K562 (cell line): ENCODE results near the gene EFCAB7. TPM values are rescaled to one million over a fixed set of nuclear protein-coding genes. Genes with fewer than 3 reads are reported as not detected.

ENCODE experiments used
- FOXA1 ChIP-seq: fragments of 450-650 bp; IDR thresholded peaks from 2 replicates; pipeline ENCODE4 v1.6.1; 2016; ENCODE audit warnings: mild to moderate bottlenecking, borderline replicate concordance
- FOXA3 ChIP-seq, 2 experiments: fragments of 450-650 bp in 1 of 2; sonication (generic) in 1 of 2; formaldehyde crosslinking; IDR thresholded peaks in 1 of 2; conservative IDR thresholded peaks in 1 of 2; 2 replicates each; pipeline versions ENCODE4 v1.4.0 to v1.8.0; 2020 to 2022; ENCODE audit warnings: mild to moderate bottlenecking in 2 of 2, missing genetic modification reagents in 1 of 2
- FUS ChIP-seq: fragments of 200-400 bp; formaldehyde crosslinking; optimal IDR thresholded peaks from 2 replicates; pipeline ENCODE3; 2017; ENCODE audit warnings: low read depth, low read length
- GATAD2B ChIP-seq: fragments of 450-650 bp; IDR thresholded peaks from 2 replicates; pipeline ENCODE4 v1.6.1; 2017; ENCODE audit warnings: mild to moderate bottlenecking, borderline replicate concordance
- HES1 ChIP-seq: fragments of 450-650 bp; IDR thresholded peaks from 2 replicates; pipeline ENCODE4 v1.6.1; 2016; ENCODE audit warnings: low read depth, mild to moderate bottlenecking, moderate library complexity
- HSF4 ChIP-seq: fragments of 250-450 bp; sonication (Bioruptor Pico); IDR thresholded peaks from 2 replicates; pipeline ENCODE4 v2.1.2; 2022; ENCODE audit warnings: mild to moderate bottlenecking, moderate library complexity, borderline replicate concordance
- ID3 ChIP-seq, 2 experiments: fragments of 250-450 bp in 1 of 2; fragments of 450-650 bp in 1 of 2; sonication (Bioruptor Pico) in 1 of 2; IDR thresholded peaks; 2 replicates each; pipeline versions ENCODE4 v1.6.1 to v1.8.0; 2016 to 2021; ENCODE audit warnings: mild to moderate bottlenecking in 2 of 2, moderate library complexity in 2 of 2, missing compliant biosample characterization in 1 of 2, missing genetic modification characterization in 1 of 2
- KAT7 ChIP-seq: sonication (generic); formaldehyde crosslinking; IDR thresholded peaks from 2 replicates; pipeline ENCODE4 v1.8.0; 2022; ENCODE audit warnings: missing genetic modification reagents, mild to moderate bottlenecking, borderline replicate concordance
- KDM1A ChIP-seq, 2 experiments: fragments of 450-650 bp; IDR thresholded peaks; 2 replicates each; pipeline ENCODE4 v1.6.1; 2016; ENCODE audit warnings: mild to moderate bottlenecking in 2 of 2
- NCOA6 ChIP-seq: fragments of 450-650 bp; IDR thresholded peaks from 2 replicates; pipeline ENCODE4 v1.6.1; 2017; ENCODE audit warnings: mild to moderate bottlenecking
- PML ChIP-seq: IDR thresholded peaks from 2 replicates; pipeline ENCODE4 v1.6.1; 2012; ENCODE audit warnings: low read length, inconsistent platforms
- PURB ChIP-seq: sonication (generic); formaldehyde crosslinking; IDR thresholded peaks from 2 replicates; pipeline ENCODE4 v1.9.0; 2021; ENCODE audit warnings: low read depth, mild to moderate bottlenecking, missing genetic modification reagents
- SP1 ChIP-seq: sonication (generic); formaldehyde crosslinking; IDR thresholded peaks from 2 replicates; pipeline ENCODE4 v1.8.1; 2022; ENCODE audit warnings: mild to moderate bottlenecking, missing genetic modification reagents
- SPI1 ChIP-seq: IDR thresholded peaks from 2 replicates; pipeline ENCODE4 v1.6.1; 2011; ENCODE audit warnings: low read depth, low read length, control low read depth, borderline replicate concordance
- TSC22D4 ChIP-seq: fragments of 450-650 bp; IDR thresholded peaks from 2 replicates; pipeline ENCODE4 v1.6.1; 2016; ENCODE audit warnings: missing genetic modification characterization, missing biosample characterization, control low read depth
- XRCC5 ChIP-seq: fragments of 200-400 bp; formaldehyde crosslinking; IDR thresholded peaks from 2 replicates; pipeline ENCODE4 v1.6.1; 2017; ENCODE audit warnings: low read depth, mild to moderate bottlenecking, low read length
- ZFX ChIP-seq: sonication (generic); formaldehyde crosslinking; IDR thresholded peaks from 2 replicates; pipeline ENCODE4 v1.8.0; 2022; ENCODE audit warnings: mild to moderate bottlenecking, missing genetic modification reagents, moderate library complexity
- ZNF830 ChIP-seq: fragments of 250-450 bp; sonication (Bioruptor Pico); IDR thresholded peaks from 2 replicates; pipeline ENCODE4 v1.5.0; 2021; ENCODE audit warnings: mild to moderate bottlenecking
- polyA plus RNA-seq, 8 experiments: library from polyadenylated mRNA; depleted of rRNA in 4 of 8; stranded (reverse) in 5 of 8; unstranded in 3 of 8; fragments of >200 nt; fragmentation: Nextera tagmentation in 2 of 8; fragmentation: Illumina TruSeq in 1 of 8; extraction: Ambion mirVana in 2 of 8; extraction: Trizol in 1 of 8; gene quantifications; 2 replicates each; pipeline versions ENCODE4 v1.2.1 to v1.2.3, GENCODE V29; 2011 to 2014; ENCODE audit warnings: inconsistent platforms in 1 of 8, missing spikeins in 1 of 8
- total RNA-seq, 7 experiments: library from RNA; depleted of rRNA in 6 of 7; stranded (reverse); fragments of >200 nt in 6 of 7; fragmentation: Illumina TruSeq in 2 of 7; extraction: Trizol in 2 of 7; gene quantifications; 2 replicates each; pipeline versions ENCODE4 v1.2.1 to v1.2.3, GENCODE V29; 2011 to 2021; ENCODE audit warnings: low replicate concordance in 1 of 7
- TF ChIP-seq, protein P1 (sequence below): sonication (generic); formaldehyde crosslinking; IDR thresholded peaks from 2 replicates; pipeline ENCODE4 v1.8.1; 2022; ENCODE audit warnings: missing genetic modification reagents
- TF ChIP-seq, protein P2 (sequence below): fragments of 450-650 bp; IDR thresholded peaks from 2 replicates; pipeline ENCODE4 v1.7.1; 2018; ENCODE audit warnings: mild to moderate bottlenecking, low read depth; ENCODE audit not compliant: partially characterized antibody
- TF ChIP-seq, protein P3 (sequence below): fragments of 250-450 bp; sonication (Bioruptor Pico); IDR thresholded peaks from 2 replicates; pipeline ENCODE4 v1.8.0; 2022; ENCODE audit warnings: inconsistent platforms

Gene EFCAB7
- total and polyA plus RNA-seq, 9 of the 15 experiments (the other 6 are each of a cell fraction or from before 2014, with no cell fraction given): 3.2 to 7.6 (median 5.7) TPM

- TF ChIP-seq, protein P1, sequence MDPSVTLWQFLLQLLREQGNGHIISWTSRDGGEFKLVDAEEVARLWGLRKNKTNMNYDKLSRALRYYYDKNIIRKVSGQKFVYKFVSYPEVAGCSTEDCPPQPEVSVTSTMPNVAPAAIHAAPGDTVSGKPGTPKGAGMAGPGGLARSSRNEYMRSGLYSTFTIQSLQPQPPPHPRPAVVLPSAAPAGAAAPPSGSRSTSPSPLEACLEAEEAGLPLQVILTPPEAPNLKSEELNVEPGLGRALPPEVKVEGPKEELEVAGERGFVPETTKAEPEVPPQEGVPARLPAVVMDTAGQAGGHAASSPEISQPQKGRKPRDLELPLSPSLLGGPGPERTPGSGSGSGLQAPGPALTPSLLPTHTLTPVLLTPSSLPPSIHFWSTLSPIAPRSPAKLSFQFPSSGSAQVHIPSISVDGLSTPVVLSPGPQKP: no peak
- TF ChIP-seq HSF4 (CRISPR knock-in tag) (no peak), FOXA3 (CRISPR knock-in tag; conservative IDR thresholded peaks at IDR 0.05 in 1 of 2, IDR thresholded peaks at IDR 0.05 in 1 of 2) (no peak), SPI1 (peak; percentile 49; the same call in 1 of the 2 replicates), KAT7 (CRISPR knock-in tag) (peak; percentile 78; the same call in 1 of the 2 replicates), KDM1A (IDR thresholded peaks at IDR 0.05) (peak; percentile 75 to 84; a peak in 3 of 4 replicates), FOXA1 (no peak), SP1 (peak; percentile 86), PURB (no peak), FUS (no peak), NCOA6 (no peak), ZNF830 (CRISPR knock-in tag) (peak; percentile 71; the same call in 1 of the 2 replicates), ZFX (CRISPR knock-in tag) (peak; percentile 65; the same call in 1 of the 2 replicates), ID3 (CRISPR knock-in tag; IDR thresholded peaks at IDR 0.05) (no peak), ID3 (tag; IDR thresholded peaks at IDR 0.05) (peak; percentile 89), PML (peak; percentile 75), XRCC5 (peak; percentile 92; the same call in 1 of the 2 replicates), GATAD2B (peak; percentile 60; the same call in 1 of the 2 replicates), TSC22D4 (tag) (no peak), HES1 (no peak)
- TF ChIP-seq, protein P2, sequence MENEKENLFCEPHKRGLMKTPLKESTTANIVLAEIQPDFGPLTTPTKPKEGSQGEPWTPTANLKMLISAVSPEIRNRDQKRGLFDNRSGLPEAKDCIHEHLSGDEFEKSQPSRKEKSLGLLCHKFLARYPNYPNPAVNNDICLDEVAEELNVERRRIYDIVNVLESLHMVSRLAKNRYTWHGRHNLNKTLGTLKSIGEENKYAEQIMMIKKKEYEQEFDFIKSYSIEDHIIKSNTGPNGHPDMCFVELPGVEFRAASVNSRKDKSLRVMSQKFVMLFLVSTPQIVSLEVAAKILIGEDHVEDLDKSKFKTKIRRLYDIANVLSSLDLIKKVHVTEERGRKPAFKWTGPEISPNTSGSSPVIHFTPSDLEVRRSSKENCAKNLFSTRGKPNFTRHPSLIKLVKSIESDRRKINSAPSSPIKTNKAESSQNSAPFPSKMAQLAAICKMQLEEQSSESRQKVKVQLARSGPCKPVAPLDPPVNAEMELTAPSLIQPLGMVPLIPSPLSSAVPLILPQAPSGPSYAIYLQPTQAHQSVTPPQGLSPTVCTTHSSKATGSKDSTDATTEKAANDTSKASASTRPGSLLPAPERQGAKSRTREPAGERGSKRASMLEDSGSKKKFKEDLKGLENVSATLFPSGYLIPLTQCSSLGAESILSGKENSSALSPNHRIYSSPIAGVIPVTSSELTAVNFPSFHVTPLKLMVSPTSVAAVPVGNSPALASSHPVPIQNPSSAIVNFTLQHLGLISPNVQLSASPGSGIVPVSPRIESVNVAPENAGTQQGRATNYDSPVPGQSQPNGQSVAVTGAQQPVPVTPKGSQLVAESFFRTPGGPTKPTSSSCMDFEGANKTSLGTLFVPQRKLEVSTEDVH: peak; percentile 99
- TF ChIP-seq, protein P3, sequence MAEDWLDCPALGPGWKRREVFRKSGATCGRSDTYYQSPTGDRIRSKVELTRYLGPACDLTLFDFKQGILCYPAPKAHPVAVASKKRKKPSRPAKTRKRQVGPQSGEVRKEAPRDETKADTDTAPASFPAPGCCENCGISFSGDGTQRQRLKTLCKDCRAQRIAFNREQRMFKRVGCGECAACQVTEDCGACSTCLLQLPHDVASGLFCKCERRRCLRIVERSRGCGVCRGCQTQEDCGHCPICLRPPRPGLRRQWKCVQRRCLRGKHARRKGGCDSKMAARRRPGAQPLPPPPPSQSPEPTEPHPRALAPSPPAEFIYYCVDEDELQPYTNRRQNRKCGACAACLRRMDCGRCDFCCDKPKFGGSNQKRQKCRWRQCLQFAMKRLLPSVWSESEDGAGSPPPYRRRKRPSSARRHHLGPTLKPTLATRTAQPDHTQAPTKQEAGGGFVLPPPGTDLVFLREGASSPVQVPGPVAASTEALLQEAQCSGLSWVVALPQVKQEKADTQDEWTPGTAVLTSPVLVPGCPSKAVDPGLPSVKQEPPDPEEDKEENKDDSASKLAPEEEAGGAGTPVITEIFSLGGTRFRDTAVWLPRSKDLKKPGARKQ (CRISPR knock-in tag): no peak
These were observed at the start of gene EFCAB7, which contains the start of gene ITGB3BP (continued) for GRCh38 chr1:63522891-63523728.
